Effector memory CD4-positive, alpha-beta T cell (primary cell): ENCODE data around the gene GTF3C1.

ENCODE experiments used
- DNase-seq, 3 donors: peaks; one replicate each; pipeline ENCODE4 v3.0.0-alpha.2; 2020
- H3K27ac ChIP-seq: 2 replicates; pipeline ENCODE4 v1.7.0; 2013; ENCODE audit warnings: mild to moderate bottlenecking, low read length, moderate library complexity; ENCODE audit not compliant: insufficient read depth, poor library complexity, severe bottlenecking
- H3K27me3 ChIP-seq: replicated peaks from 2 replicates; pipeline ENCODE4 v1.7.0; 2013; ENCODE audit warnings: mild to moderate bottlenecking, low read length; ENCODE audit not compliant: insufficient read depth, control insufficient read depth, poor library complexity, severe bottlenecking
- H3K36me3 ChIP-seq: 2 replicates; pipeline ENCODE4 v1.7.0; 2013; ENCODE audit warnings: mild to moderate bottlenecking, low read length, moderate library complexity; ENCODE audit not compliant: control insufficient read depth, insufficient read depth
- H3K4me1 ChIP-seq: 2 replicates; pipeline ENCODE4 v1.7.0; 2013; ENCODE audit warnings: low read length, mild to moderate bottlenecking; ENCODE audit not compliant: control insufficient read depth, insufficient read depth, poor library complexity, severe bottlenecking
- H3K4me3 ChIP-seq: 2 replicates; pipeline ENCODE4 v1.7.0; 2013; ENCODE audit warnings: low read length, low read depth, mild to moderate bottlenecking; ENCODE audit not compliant: insufficient read depth, poor library complexity, severe bottlenecking
- H3K9me3 ChIP-seq: 2 replicates; pipeline ENCODE4 v1.7.0; 2013; ENCODE audit warnings: mild to moderate bottlenecking, low read length, moderate library complexity; ENCODE audit not compliant: control insufficient read depth

GTF3C1 gene

GRCh38 chr16:27482397-27483087, 67.2 kb downstream of the GTF3C1 start:
- Histone ChIP-seq H3K9me3 (no peaks in the 10 kb centered on the region), H3K4me1 (no peaks in the 10 kb centered on the region), H3K27ac (no peak overlapping the region), H3K4me3 (no peak overlapping the region), H3K36me3 (peaks cover 80% of the 10 kb centered on the region), H3K27me3 (no peaks in the 10 kb centered on the region)
- no peak for DNase-seq

DNA sequence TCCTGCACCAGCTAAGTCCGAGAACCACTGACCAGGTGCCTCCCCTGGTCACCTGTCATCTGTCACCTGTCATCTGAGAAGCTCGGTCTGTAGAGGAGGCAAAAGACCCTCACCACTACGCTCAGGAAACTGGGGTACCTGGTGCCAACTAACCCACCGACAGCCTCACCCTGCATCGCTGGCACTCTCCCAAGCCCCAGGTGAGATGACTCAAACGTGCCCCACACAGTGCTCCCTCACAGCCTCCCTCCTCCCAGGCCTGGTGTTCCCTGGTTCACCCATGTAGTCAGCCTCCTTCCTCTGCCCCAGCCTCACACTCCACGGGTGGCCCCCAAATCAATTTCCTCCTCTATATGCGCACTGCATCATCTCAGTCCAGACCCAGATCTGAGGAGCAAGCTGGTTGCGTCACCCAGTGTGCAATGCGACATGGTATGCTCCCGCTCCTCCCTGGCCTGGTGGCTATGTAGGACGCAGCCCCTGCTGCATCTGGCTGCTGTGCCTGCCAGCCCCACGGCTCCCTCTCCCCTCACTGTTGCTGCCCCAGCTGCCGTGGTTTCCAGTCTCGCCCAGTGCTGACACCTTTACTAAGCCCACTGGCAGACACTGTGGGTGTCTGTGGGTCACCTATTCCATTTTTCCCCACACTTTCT, 68.3 kb downstream of the GTF3C1 start:
- no peaks in the 10 kb centered on the region for H3K4me1 ChIP-seq
- H3K27me3 ChIP-seq = no peaks in the 10 kb centered on the region
- no peak overlapping the region for H3K27ac ChIP-seq
- no peak overlapping the region for H3K4me3 ChIP-seq
- H3K9me3 ChIP-seq = no peaks in the 10 kb centered on the region
- peaks cover 78% of the 10 kb centered on the region for H3K36me3 ChIP-seq
- DNase-seq = no peak

DNA sequence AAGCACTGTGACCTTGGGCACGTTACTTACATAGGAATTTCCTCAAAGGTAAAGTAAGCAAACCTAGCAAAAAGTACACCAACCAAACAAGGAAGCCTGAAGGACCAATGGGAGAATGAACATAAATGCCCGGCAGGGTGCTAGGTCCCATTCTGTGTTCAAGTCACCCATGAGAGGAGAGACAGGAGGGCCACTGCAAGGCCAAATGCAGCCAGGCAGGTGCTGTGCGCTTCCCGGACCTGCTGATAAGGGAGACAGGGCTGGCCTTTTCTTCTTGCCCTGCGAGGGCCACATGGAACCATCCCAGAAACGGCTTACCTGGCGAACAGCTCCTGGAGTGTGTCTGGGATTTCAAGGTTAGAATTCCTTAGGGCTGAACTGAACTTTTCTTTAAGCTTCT, 69.0 kb downstream of the GTF3C1 start:
- Histone ChIP-seq H3K27ac (no peak overlapping the region), H3K4me1 (no peaks in the 10 kb centered on the region), H3K9me3 (no peaks in the 10 kb centered on the region), H3K4me3 (no peak overlapping the region), H3K36me3 (peaks cover 76% of the 10 kb centered on the region), H3K27me3 (no peaks in the 10 kb centered on the region)
- no peak for DNase-seq

GRCh38 chr16:27476240-27476639, 73.5 kb downstream of the GTF3C1 start:
- Histone ChIP-seq H3K9me3 (no peaks in the 10 kb centered on the region), H3K4me3 (no peak overlapping the region), H3K4me1 (no peaks in the 10 kb centered on the region), H3K27me3 (no peaks in the 10 kb centered on the region), H3K27ac (no peak overlapping the region), H3K36me3 (peaks cover 70% of the 10 kb centered on the region)
- no peak for DNase-seq

GRCh38 chr16:27475561-27475960, 74.2 kb downstream of the GTF3C1 start:
- H3K9me3 ChIP-seq = no peaks in the 10 kb centered on the region
- H3K36me3 ChIP-seq = peaks cover 70% of the 10 kb centered on the region
- no peaks in the 10 kb centered on the region for H3K27me3 ChIP-seq
- H3K4me1 ChIP-seq = no peaks in the 10 kb centered on the region
- no peak overlapping the region for H3K4me3 ChIP-seq
- DNase-seq = no peak
- no peak overlapping the region for H3K27ac ChIP-seq

- DNase-seq = no peak
- Histone ChIP-seq H3K9me3 (no peaks in the 10 kb centered on the region), H3K36me3 (peaks cover 71% of the 10 kb centered on the region), H3K27ac (no peak overlapping the region), H3K4me1 (no peaks in the 10 kb centered on the region), H3K27me3 (no peaks in the 10 kb centered on the region), H3K4me3 (no peak overlapping the region)
These were observed 74.8 kb downstream of the GTF3C1 start for GRCh38 chr16:27474921-27475320.

DNA sequence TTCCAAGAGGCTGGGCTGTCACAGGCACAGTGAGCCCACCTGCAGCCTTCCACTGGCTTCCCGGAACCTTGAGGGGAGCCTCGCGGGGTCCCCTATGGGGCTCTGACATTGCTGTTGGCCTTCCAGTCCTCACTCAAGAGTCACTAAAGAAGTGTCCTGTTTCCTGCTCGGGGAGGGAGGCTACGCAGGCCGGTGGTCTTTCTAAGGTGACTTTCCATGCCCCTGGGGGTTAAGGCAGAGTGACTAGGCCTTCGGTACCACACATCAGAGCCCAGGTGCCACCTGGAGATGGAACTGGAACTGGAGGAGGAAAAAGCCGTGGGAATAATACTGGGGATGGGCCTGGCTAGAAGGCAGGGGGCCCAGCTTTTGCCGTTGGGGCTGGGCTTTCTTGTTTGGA, 75.7 kb downstream of the GTF3C1 start:
- H3K9me3 ChIP-seq = no peaks in the 10 kb centered on the region
- DNase-seq = no peak
- no peaks in the 10 kb centered on the region for H3K4me1 ChIP-seq
- no peak overlapping the region for H3K4me3 ChIP-seq
- H3K36me3 ChIP-seq = peaks cover 80% of the 10 kb centered on the region
- no peaks in the 10 kb centered on the region for H3K27me3 ChIP-seq
- H3K27ac ChIP-seq = no peak overlapping the region

DNA sequence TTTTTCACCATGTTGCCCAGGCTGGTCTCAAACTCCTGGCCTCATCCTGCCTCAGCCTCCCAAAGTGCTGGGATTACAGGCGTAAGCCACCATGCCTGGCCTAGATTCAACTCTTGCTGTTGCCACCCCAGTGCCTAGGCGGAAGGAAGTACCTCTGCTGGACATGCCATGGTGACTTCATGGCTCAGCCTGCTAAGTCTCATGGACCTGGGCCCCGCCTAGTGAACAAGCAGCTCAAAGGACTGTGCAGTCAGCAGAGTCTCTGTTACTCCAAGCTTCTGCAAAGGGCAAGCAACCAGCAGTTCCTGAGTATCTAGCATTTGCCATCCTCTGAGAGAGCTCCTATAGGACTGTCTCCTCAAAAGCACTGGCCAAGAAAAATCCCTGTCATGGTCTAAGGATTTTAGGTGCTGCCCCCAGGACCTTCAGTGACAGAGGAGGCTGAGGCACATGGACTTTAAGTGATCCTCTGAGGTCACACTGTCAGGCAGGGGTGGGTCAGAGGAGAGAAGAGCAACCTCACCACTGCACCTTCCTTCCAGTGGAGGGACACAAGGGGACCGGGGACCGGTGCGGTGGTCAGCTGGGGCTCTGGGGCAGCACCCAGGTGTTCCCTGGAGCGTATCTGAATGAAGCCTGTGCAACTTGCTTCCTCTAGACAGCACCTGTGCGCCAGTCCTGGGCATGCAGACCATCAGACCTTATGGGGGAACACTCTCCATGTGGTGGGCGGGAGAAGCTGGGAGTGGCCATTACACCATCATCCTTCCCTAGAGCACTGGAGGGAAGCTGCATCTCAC, 76.4 kb downstream of the GTF3C1 start:
- no peaks in the 10 kb centered on the region for H3K27me3 ChIP-seq
- no peak for DNase-seq
- H3K9me3 ChIP-seq = no peaks in the 10 kb centered on the region
- H3K36me3 ChIP-seq = peaks cover 81% of the 10 kb centered on the region
- H3K4me1 ChIP-seq = no peaks in the 10 kb centered on the region
- no peak overlapping the region for H3K4me3 ChIP-seq
- no peak overlapping the region for H3K27ac ChIP-seq

DNA sequence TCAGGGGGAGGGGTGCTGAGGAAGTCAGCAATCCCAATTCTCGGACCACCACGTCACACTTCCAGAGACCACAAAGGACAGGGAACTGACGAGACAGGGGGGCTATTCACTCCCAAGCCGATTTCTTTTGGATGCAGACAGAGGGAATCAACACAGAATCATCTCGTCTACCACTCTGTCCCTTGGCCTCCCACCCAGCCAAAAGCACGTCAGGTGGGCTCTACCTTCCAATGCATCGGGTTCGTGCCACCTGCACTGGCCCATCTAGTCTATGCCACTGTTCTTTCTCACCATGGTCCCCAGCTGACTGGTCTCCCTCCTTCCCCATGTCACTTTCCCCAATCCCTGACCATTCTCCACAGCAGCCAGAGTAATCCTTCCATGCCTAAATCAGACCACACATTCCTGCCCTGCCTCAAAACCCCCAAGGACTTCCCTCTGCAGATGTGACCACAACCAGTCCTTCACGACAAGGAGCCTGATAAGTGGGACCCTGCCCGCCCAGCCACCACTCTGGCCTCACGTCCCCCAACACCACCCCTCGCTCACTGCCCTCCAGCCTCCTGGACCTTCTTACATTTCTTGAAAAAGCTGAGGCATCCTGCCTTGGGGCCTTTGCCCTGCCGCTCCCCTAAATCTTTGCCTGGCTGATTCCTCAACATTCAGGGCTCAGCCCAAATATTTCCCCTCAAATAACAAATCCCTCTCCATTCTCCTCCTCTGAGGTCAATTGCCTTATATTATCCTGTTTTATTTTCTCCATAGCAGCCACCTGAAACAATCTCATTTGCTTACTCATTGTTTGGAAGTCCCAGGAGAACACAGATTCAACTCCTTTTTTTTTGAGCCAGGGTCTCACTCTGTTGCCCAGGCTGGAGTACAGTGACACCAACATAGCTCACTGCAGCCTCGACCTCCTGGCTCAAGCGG, 77.4 kb downstream of the GTF3C1 start:
- DNase-seq = no peak
- no peaks in the 10 kb centered on the region for H3K9me3 ChIP-seq
- H3K27ac ChIP-seq = no peak overlapping the region
- H3K36me3 ChIP-seq = peaks cover 82% of the 10 kb centered on the region
- no peaks in the 10 kb centered on the region for H3K4me1 ChIP-seq
- no peak overlapping the region for H3K4me3 ChIP-seq
- H3K27me3 ChIP-seq = no peaks in the 10 kb centered on the region
